PC-9 (cell line): ENCODE measurements around the gene RNF17.

Experiments used
- EZH2 ChIP-seq: fragments of 200-600 bp; sonication (generic); IDR thresholded peaks from 2 replicates; pipeline ENCODE4 v1.8.0; 2017; ENCODE audit warnings: antibody characterized with exemption, low read depth
- TF ChIP-seq, protein P1 (sequence below): fragments of 200-600 bp; sonication (generic); conservative IDR thresholded peaks from 2 replicates; pipeline ENCODE4 v1.6.1; 2017; ENCODE audit warnings: mixed run types, antibody characterized with exemption, mild to moderate bottlenecking, moderate library complexity

DNA sequence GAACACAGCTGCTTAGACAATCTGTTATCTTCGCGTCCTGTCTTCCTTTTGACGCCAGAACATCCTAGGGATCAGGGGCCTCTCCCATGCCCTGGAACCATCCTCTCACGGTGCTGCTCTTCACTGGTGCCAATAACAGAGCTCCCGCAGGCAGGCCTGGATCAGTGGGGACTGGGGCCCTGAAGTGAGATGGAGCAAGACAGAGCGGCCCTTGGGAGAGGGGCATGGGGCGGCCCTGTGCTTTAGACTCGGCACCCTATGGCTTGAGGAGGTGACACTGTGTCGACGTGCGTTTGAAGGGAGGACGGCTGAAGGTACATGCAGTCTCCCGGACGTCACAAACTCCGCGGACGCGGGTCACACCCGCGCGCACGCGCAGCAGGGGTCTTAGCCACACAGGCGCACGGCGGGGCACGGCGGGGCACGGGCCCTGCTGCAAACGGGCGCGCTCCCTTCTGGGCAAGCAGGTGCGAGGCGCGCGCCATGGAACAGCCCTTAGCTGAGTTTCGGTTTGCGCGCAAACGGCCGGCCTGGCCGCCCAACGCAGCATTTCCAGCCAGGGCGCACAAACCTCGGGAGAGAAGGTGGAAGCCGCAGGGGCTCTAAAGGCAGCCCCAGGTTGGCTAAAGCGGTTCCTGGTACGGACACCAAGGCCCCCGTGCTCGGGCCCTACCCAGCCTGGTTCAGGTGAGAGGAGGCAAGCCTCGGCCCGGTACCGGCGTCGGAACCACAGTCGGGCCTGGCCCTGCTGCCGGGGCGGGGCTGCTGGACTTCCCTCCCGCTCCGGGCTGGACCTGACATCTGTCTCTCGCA, 16.5 kb upstream of the RNF17 start:
- TF ChIP-seq, protein P1, sequence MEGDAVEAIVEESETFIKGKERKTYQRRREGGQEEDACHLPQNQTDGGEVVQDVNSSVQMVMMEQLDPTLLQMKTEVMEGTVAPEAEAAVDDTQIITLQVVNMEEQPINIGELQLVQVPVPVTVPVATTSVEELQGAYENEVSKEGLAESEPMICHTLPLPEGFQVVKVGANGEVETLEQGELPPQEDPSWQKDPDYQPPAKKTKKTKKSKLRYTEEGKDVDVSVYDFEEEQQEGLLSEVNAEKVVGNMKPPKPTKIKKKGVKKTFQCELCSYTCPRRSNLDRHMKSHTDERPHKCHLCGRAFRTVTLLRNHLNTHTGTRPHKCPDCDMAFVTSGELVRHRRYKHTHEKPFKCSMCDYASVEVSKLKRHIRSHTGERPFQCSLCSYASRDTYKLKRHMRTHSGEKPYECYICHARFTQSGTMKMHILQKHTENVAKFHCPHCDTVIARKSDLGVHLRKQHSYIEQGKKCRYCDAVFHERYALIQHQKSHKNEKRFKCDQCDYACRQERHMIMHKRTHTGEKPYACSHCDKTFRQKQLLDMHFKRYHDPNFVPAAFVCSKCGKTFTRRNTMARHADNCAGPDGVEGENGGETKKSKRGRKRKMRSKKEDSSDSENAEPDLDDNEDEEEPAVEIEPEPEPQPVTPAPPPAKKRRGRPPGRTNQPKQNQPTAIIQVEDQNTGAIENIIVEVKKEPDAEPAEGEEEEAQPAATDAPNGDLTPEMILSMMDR, result no peak
- no peak for TF ChIP-seq EZH2
